ENCODE results near the gene SCAP.
"Not testable (repeated sequence)": the region's sequence is repeated elsewhere in the genome, so short reads cannot be mapped to it uniquely, and the experiment has no call there.

The SCAP gene

DNA sequence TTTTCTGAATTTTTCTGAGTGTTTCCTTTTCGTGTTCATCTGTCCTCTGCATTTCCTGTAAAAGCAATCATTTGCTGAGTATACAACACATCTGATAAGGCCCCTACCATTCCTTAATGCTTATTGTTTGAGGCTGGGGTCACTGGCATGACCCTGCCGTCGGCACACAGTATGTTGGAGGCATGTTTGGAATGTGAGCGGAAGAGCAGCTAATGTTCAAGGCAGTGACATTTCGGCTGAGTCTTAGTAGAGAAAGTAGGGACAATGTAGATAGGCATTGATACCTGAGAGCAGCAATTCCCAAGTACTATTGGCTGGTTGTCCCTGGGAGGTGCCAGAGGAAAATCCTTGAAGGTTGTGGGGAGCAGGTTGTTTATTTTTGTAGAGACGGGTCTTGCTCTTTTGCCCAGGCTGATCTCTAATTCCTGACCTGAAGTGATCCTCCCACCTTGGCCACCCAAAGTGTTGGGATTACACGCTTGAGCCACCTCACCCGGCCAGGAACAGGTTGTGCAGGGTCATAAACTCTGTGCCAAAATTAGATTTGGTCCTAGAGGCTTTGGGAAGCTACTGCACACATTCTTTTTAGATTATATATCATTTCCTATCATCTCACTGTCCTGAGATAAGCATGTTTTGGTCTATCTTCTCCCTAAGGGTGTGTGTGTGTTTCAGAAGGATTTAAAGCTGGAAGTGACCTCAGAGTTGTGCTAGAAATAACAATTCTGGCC is 81.4 kb downstream of the SCAP start:
- DNase-seq: no peak

GRCh38 chr3:47392933-47393332 is 82.8 kb downstream of the SCAP start:
- no peak for DNase-seq

GRCh38 chr3:47385796-47386195 is 89.9 kb downstream of the SCAP start:
- DNase-seq: no peak

DNA sequence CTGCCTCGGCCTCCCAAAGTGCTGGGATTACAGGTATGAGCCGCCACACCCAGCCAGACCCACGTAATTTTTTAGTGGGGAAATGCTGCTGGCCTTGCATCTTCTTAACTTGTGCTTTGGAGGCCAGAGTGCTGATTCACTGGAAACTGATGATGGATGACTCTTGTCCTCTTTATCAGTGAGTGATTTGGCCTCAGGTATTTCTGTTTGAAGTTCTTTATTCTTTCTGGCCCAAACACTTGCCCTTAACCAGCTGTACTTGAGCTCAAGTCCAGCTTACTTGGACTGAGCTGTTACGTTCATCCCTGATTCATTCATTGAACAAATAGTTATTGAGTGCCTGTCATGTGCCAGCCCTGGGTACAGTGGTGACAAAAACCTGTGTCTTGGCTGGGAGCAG is 90.7 kb downstream of the SCAP start:
- DNase-seq: no peak

- no peak for DNase-seq
Observed at GRCh38 chr3:47384425-47384824, 91.3 kb downstream of the SCAP start.

GRCh38 chr3:47381317-47382157 is 94.2 kb downstream of the SCAP start:
- DNase-seq: peak; percentile 79

DNA sequence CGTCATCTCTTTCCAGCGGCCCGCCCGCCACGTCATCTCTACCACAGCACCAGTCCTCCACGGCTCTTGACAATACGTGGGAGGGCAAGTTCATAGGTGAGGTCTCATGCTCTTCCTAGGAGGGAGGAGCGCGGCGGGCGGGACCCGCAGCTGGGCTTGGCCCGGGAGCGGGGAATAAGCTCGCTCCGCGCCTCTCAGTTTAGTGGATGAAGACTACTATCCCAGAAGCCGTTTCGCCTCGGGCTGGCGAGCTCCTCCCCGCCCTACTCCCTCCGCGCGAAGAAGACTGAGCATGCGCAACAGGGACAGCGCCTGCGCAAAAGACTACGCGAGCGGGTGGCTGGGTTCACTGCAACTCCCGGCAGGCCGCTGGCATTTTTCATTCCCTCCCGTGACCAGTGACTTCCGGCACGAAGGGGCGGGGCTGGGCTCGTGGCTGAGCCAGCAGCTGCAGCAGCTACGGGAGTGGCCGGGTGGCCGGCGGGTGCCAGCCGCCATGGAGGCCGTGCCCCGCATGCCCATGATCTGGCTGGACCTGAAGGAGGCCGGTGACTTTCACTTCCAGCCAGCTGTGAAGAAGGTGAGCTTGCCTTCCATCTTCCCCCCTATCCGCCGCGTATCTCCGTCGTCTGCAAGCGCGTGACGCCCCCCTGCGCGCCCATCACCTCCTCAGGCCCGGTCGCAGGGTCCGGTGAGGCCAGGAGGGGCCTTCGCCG is 95.0 kb downstream of the SCAP start, which contains the start of gene PTPN23:
PTPN23 (plus strand) TSS at position 421 of the 716 bp plus-strand sequence; CDS start at position 497, 76 bp downstream.
- DNase-seq: peak; percentile 99

GRCh38 chr3:47380026-47380600 is 95.6 kb downstream of the SCAP start:
- no peak for DNase-seq

- DNase-seq: no peak
Observed at GRCh38 chr3:47379411-47379899, 96.3 kb downstream of the SCAP start.

- no peak for DNase-seq
Observed at GRCh38 chr3:47378869-47379268, 96.9 kb downstream of the SCAP start.

DNA sequence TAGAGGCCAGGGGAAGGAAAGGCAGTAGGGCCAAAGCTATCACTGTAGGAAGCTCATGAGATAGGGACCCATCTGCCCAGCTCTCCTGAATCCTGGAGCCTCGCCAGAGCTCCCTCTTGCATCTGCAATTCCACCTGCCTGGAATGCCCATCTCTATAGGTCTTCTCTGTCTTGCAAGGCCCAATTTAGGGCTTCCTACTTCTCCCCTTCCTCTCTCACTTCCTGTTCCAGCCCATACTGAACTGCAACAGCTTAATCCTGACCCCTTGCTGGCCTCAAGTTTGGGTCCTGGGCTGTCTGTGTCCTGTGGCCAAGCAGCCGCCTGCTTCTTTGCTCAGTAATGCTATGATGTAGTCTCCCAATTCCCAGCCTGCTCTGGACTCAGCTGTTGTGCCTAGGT is 98.6 kb downstream of the SCAP start:
- no peak for DNase-seq

GRCh38 chr3:47376393-47376792 is 99.3 kb downstream of the SCAP start:
- DNase-seq: no peak

- no peak for DNase-seq
Observed at GRCh38 chr3:47374587-47374986, 101.2 kb downstream of the SCAP start.

DNA sequence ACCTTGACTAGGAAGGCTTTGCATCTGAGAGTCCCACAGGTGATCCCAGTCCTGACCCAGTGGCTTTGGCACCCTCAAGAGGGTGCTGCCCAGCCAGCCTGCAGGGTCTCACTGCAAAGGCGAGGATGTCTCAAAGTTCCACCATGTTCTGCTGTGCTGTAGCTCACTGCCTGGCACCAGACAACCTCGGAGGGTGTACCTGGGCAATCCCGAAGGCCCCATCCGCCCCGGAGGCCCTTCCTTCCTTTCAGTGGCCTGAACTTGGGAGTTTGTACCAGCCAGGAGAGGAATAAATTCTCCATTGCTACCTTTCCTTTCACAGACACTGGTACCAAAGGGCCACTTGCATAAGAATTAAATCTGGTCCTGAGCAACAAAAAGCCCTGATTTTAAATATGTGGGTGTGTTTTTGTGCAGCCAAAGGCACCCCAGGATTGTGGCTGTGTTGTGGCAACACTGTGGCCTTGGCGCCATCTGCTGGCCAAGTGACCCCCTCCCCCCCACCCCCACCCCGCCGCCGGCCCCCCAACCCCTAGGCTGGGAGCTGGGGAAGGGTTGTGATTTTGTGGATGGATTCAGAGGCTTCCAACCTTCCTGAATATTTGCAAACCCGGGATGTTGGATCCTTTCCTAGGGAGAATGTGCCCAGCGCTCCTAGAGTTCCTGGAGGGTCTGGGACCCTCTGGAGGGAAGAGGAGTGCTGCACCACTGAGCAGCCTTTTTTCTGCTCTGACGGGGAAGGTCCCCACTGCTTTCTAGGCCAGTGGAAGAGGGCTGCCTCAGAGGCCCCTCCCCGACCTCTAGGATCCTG is 104.6 kb downstream of the SCAP start:
- peak; percentile 56 for DNase-seq

GRCh38 chr3:47370020-47370419 is 105.7 kb downstream of the SCAP start:
- not testable (repeated sequence) for DNase-seq

GRCh38 chr3:47367631-47368030 is 108.1 kb downstream of the SCAP start:
- DNase-seq: no peak

DNA sequence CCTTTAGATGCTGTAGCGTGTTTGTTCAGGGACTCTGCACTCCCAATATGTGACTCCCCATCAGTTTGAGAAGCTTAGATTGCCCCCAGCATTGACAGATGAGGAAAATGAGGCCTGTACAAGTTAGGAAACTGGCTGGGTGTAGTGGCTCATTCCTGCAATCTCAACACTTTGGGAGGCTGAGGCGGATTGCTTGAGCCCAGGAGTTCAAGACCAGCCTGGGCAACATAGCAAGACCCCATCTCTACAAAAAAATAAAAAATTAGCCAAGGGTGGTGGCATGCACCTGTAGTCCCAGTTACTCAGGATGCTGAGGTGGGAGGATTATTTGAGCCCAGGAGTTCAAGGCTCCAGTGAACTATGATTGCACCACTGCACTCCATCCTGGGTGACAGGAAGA is 108.9 kb downstream of the SCAP start:
- DNase-seq: no peak

- no peak for DNase-seq
Observed at GRCh38 chr3:47365213-47366153, 110.3 kb downstream of the SCAP start.

All from CD4-positive, alpha-beta T cell treated with Interleukin-17A for 4 hours (primary cell).